ENCODE results near the gene DUOXA2.

Gene DUOXA2

GRCh38 chr15:45162771-45163507 is 48.8 kb downstream of the DUOXA2 start:
- DNase-seq (ENCODE audit: low read depth): peak; percentile 39

- no peak for DNase-seq (ENCODE audit: low read depth)
These were observed 49.4 kb downstream of the DUOXA2 start for GRCh38 chr15:45163508-45163856.

GRCh38 chr15:45164914-45165313 is 50.8 kb downstream of the DUOXA2 start:
- DNase-seq (ENCODE audit: low read depth): no peak

GRCh38 chr15:45165536-45165935 is 51.4 kb downstream of the DUOXA2 start:
- DNase-seq (ENCODE audit: low read depth): no peak

- peak; percentile 57 for DNase-seq (ENCODE audit: low read depth)
These were observed 52.9 kb downstream of the DUOXA2 start for GRCh38 chr15:45166834-45167630.

- DNase-seq (ENCODE audit: low read depth): no peak
These were observed 53.6 kb downstream of the DUOXA2 start for GRCh38 chr15:45167631-45168205.
